Fibroblast of lung (primary cell): Measurements from ENCODE around the gene NPAS1.

Experiments used
- EZH2 ChIP-seq: IDR thresholded peaks from 2 replicates; pipeline ENCODE4 v1.5.1; 2012; ENCODE audit warnings: low read length, control low read depth, mild to moderate bottlenecking; ENCODE audit errors: missing control alignments
- TF ChIP-seq, protein P1 (sequence below), 2 donors: IDR thresholded peaks in 1 of 2; conservative IDR thresholded peaks in 1 of 2; 1 replicate in 1 of 2; 2 replicates in 1 of 2; pipeline ENCODE4 v1.5.1; 2011 to 2012; ENCODE audit warnings: low read length in 2 of 2, control low read depth in 1 of 2, inconsistent platforms in 1 of 2, low read depth in 1 of 2, mild to moderate bottlenecking in 1 of 2

DNA sequence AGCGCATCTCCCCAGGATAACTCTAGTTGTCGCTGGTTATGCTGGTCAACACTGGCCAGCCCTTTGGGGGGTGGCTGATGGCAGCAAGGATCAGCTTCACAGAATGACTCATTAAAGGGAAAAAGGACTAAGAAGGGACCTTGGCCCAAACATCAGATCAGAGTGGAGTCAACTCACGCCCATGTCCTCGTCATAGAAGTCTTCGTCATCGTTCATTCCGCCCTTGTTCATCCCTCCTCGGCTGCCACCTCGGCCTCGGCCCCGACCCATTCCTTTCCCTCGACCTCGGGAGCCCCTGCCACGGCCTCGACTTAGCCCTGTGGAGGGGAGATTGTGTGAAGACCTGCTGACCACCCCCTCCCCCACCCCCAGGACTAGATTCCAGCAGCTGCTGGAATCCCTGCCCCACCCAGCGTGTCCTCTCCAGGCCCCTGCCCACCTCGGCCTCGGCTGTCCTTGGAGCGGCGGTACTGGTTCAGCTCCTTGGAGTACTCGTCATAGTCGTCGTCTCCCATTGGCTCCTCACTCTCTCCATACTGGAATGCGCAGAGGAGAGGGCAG, 65.3 kb downstream of the NPAS1 start:
- TF ChIP-seq, protein P1, sequence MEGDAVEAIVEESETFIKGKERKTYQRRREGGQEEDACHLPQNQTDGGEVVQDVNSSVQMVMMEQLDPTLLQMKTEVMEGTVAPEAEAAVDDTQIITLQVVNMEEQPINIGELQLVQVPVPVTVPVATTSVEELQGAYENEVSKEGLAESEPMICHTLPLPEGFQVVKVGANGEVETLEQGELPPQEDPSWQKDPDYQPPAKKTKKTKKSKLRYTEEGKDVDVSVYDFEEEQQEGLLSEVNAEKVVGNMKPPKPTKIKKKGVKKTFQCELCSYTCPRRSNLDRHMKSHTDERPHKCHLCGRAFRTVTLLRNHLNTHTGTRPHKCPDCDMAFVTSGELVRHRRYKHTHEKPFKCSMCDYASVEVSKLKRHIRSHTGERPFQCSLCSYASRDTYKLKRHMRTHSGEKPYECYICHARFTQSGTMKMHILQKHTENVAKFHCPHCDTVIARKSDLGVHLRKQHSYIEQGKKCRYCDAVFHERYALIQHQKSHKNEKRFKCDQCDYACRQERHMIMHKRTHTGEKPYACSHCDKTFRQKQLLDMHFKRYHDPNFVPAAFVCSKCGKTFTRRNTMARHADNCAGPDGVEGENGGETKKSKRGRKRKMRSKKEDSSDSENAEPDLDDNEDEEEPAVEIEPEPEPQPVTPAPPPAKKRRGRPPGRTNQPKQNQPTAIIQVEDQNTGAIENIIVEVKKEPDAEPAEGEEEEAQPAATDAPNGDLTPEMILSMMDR (conservative IDR thresholded peaks at IDR 0.05 in 1 of 2, IDR thresholded peaks at IDR 0.05 in 1 of 2; ENCODE audit: low read depth in 1 of 2, low read length in 2 of 2) = no peak
- no peak for TF ChIP-seq EZH2
